ENCODE results near the gene ABCB6. TPM values are rescaled to one million over a fixed set of nuclear protein-coding genes. Genes with fewer than 3 reads are reported as not detected.

Gene ABCB6
- total and polyA plus RNA-seq, 10 of the 15 experiments (the other 5 are each of a cell fraction or from before 2014, with no cell fraction given): 2.3 to 22.1 (median 13.8) TPM

GRCh38 chr2:219165058-219165911 is 53.5 kb downstream of the ABCB6 start:
- 76% methylated on average over 10 of the region's 10 CpGs for WGBS (ENCODE audit: insufficient coverage, insufficient replicate concordance, low lambda C conversion rate, missing lambda C conversion rate)
- ChIA-PET POLR2A (interaction anchor here (1.1 kb wide), 1 partner anchor 130 kb away, joined by 4 read pairs; no protein-coding TSS in a partner anchor), RAD21 (ENCODE audit: unreplicated experiment) (no interaction called here), CTCF (interaction anchor here (0.8 to 2.6 kb wide), 6 partner anchors 10 to 135 kb away, joined by 5 to 13 read pairs (median 6); no protein-coding TSS in a partner anchor), SMC1A (ENCODE audit: uncharacterized antibody, unreplicated experiment) (interaction anchor here (1.4 to 3.3 kb wide), 2 partner anchors 11 to 41 kb away, joined by 3 to 13 read pairs; partner anchors contain the start of genes CNPPD1 and ZFAND2B)
- no peaks in the 10 kb centered on the region for H3K4me1 ChIP-seq (ENCODE audit: control insufficient read depth, insufficient read depth, low read length)
- ATAC-seq (no peak), DNase-seq (ENCODE audit: low read depth, low spot score) (no peak), FAIRE-seq (no peak)
- H3K4me2 ChIP-seq (ENCODE audit: control insufficient read depth, insufficient read depth): no peak overlapping the region
- no peak overlapping the region for H2AFZ ChIP-seq (ENCODE audit: control insufficient read depth, low read depth, low read length)
- no peaks in the 10 kb centered on the region for H3K79me2 ChIP-seq (ENCODE audit: control insufficient read depth, insufficient read depth, low read length)
- TF ChIP-seq RAD51 (IDR thresholded peaks at IDR 0.05) (no peak), MYB (IDR thresholded peaks at IDR 0.05; ENCODE audit: borderline replicate concordance, low read depth, low read length) (no peak), BHLHE40 (IDR thresholded peaks at IDR 0.05; ENCODE audit: borderline replicate concordance in 1 of 2, low read depth in 2 of 2, low read length in 1 of 2) (no peak), MEF2B (IDR thresholded peaks at IDR 0.05; ENCODE audit: partially characterized antibody, poor library complexity, severe bottlenecking) (no peak), LARP7 (IDR thresholded peaks at IDR 0.05) (no peak), NR2C2 (IDR thresholded peaks at IDR 0.05; ENCODE audit: borderline replicate concordance, control insufficient read depth, insufficient read length, low read depth) (no peak), CBFB (IDR thresholded peaks at IDR 0.05; ENCODE audit: low read depth) (no peak), NRF1 (conservative IDR thresholded peaks at IDR 0.05; ENCODE audit: low read depth, low read length) (no peak), SMAD1 (IDR thresholded peaks at IDR 0.05; ENCODE audit: low read depth, partially characterized antibody) (no peak), MLLT1 (IDR thresholded peaks at IDR 0.05) (no peak)
- TF ChIP-seq, protein P1, sequence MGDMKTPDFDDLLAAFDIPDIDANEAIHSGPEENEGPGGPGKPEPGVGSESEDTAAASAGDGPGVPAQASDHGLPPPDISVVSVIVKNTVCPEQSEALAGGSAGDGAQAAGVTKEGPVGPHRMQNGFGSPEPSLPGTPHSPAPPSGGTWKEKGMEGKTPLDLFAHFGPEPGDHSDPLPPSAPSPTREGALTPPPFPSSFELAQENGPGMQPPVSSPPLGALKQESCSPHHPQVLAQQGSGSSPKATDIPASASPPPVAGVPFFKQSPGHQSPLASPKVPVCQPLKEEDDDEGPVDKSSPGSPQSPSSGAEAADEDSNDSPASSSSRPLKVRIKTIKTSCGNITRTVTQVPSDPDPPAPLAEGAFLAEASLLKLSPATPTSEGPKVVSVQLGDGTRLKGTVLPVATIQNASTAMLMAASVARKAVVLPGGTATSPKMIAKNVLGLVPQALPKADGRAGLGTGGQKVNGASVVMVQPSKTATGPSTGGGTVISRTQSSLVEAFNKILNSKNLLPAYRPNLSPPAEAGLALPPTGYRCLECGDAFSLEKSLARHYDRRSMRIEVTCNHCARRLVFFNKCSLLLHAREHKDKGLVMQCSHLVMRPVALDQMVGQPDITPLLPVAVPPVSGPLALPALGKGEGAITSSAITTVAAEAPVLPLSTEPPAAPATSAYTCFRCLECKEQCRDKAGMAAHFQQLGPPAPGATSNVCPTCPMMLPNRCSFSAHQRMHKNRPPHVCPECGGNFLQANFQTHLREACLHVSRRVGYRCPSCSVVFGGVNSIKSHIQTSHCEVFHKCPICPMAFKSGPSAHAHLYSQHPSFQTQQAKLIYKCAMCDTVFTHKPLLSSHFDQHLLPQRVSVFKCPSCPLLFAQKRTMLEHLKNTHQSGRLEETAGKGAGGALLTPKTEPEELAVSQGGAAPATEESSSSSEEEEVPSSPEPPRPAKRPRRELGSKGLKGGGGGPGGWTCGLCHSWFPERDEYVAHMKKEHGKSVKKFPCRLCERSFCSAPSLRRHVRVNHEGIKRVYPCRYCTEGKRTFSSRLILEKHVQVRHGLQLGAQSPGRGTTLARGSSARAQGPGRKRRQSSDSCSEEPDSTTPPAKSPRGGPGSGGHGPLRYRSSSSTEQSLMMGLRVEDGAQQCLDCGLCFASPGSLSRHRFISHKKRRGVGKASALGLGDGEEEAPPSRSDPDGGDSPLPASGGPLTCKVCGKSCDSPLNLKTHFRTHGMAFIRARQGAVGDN (IDR thresholded peaks at IDR 0.05): no peak
- H3K27ac ChIP-seq (ENCODE audit: control insufficient read depth, insufficient read depth): no peak overlapping the region
- H3K9ac ChIP-seq (ENCODE audit: control insufficient read depth, insufficient read depth, low read length): no peak overlapping the region
- H3K4me3 ChIP-seq: no peak overlapping the region
- H3K27me3 ChIP-seq (replicated peaks in 1 of 2; ENCODE audit: control insufficient read depth in 2 of 2, insufficient read depth in 2 of 2, low read length in 1 of 2): no peaks in the 10 kb centered on the region
- H3K9me3 ChIP-seq (replicated peaks; ENCODE audit: control insufficient read depth, insufficient read depth, low read length): no peaks in the 10 kb centered on the region
- in situ Hi-C loops (cut with MboI) (no loop called here), intact Hi-C loops (cut with micrococcal nuclease; ENCODE audit: unreplicated experiment) (no loop called here)
- no peaks in the 10 kb centered on the region for H4K20me1 ChIP-seq (ENCODE audit: control insufficient read depth, insufficient read depth)
- no TSS peak for BruUV-seq (replicated peaks)
- no peaks in the 10 kb centered on the region for H3K36me3 ChIP-seq (ENCODE audit: control insufficient read depth in 2 of 2, insufficient read depth in 2 of 2, low read length in 1 of 2)

Measured in GM12878 (cell line).